ENCODE measurements around the gene ADH6. TPM values are rescaled to one million over a fixed set of nuclear protein-coding genes. Genes with fewer than 3 reads are reported as not detected.

Gene ADH6
- polyA plus RNA-seq, 1 experiment = 0.02 TPM

GRCh38 chr4:99179626-99180025, 39.4 kb downstream of the ADH6 start:
- H3K27me3 ChIP-seq (ENCODE audit: control insufficient read depth, insufficient read depth, low read length) = no peaks in the 10 kb centered on the region
- no peak for DNase-seq (ENCODE audit: low read depth)
- no peak overlapping the region for H3K4me3 ChIP-seq (ENCODE audit: low read depth, low read length)
- no peaks in the 10 kb centered on the region for H3K36me3 ChIP-seq (ENCODE audit: control insufficient read depth, insufficient read depth, low read length)
- CTCF ChIA-PET = interaction anchor here (1.1 kb wide), 1 partner anchor 23 kb away, joined by 3 read pairs; no protein-coding TSS in a partner anchor
- no peak for TF ChIP-seq CTCF (IDR thresholded peaks at IDR 0.05; ENCODE audit: insufficient read depth, low read depth, low read length)
- POLR2A ChIA-PET = no interaction called here

GRCh38 chr4:99179178-99179577, 39.9 kb downstream of the ADH6 start:
- ChIA-PET CTCF (interaction anchor here (1.1 kb wide), 1 partner anchor 22 kb away, joined by 3 read pairs; no protein-coding TSS in a partner anchor), POLR2A (no interaction called here)
- no peak overlapping the region for H3K4me3 ChIP-seq (ENCODE audit: low read depth, low read length)
- H3K36me3 ChIP-seq (ENCODE audit: control insufficient read depth, insufficient read depth, low read length) = no peaks in the 10 kb centered on the region
- no peaks in the 10 kb centered on the region for H3K27me3 ChIP-seq (ENCODE audit: control insufficient read depth, insufficient read depth, low read length)
- no peak for TF ChIP-seq CTCF (IDR thresholded peaks at IDR 0.05; ENCODE audit: insufficient read depth, low read depth, low read length)
- no peak for DNase-seq (ENCODE audit: low read depth)

- ChIA-PET CTCF (interaction anchor here (0.6 to 0.7 kb wide), 2 partner anchors 35 to 298 kb away, joined by 3 read pairs; no protein-coding TSS in a partner anchor), POLR2A (no interaction called here)
- H3K27me3 ChIP-seq (ENCODE audit: control insufficient read depth, insufficient read depth, low read length) = no peaks in the 10 kb centered on the region
- DNase-seq (ENCODE audit: low read depth) = no peak
- no peaks in the 10 kb centered on the region for H3K36me3 ChIP-seq (ENCODE audit: control insufficient read depth, insufficient read depth, low read length)
- no peak overlapping the region for H3K4me3 ChIP-seq (ENCODE audit: low read depth, low read length)
- TF ChIP-seq CTCF (IDR thresholded peaks at IDR 0.05; ENCODE audit: insufficient read depth, low read depth, low read length) = no peak
These were observed 52.5 kb downstream of the ADH6 start for GRCh38 chr4:99166544-99166943.

GRCh38 chr4:99165978-99166377, 53.1 kb downstream of the ADH6 start:
- Histone ChIP-seq H3K4me3 (ENCODE audit: low read depth, low read length) (no peak overlapping the region), H3K36me3 (ENCODE audit: control insufficient read depth, insufficient read depth, low read length) (no peaks in the 10 kb centered on the region), H3K27me3 (ENCODE audit: control insufficient read depth, insufficient read depth, low read length) (no peaks in the 10 kb centered on the region)
- ChIA-PET POLR2A (no interaction called here), CTCF (no interaction called here)
- no peak for TF ChIP-seq CTCF (IDR thresholded peaks at IDR 0.05; ENCODE audit: insufficient read depth, low read depth, low read length)
- DNase-seq (ENCODE audit: low read depth) = no peak

- POLR2A ChIA-PET = no interaction called here
- CTCF ChIA-PET = interaction anchor here (0.8 kb wide), 1 partner anchor 11 kb away, joined by 3 read pairs; no protein-coding TSS in a partner anchor
- Histone ChIP-seq H3K36me3 (ENCODE audit: control insufficient read depth, insufficient read depth, low read length) (no peaks in the 10 kb centered on the region), H3K27me3 (ENCODE audit: control insufficient read depth, insufficient read depth, low read length) (no peaks in the 10 kb centered on the region), H3K4me3 (ENCODE audit: low read depth, low read length) (no peak overlapping the region)
- no peak for TF ChIP-seq CTCF (IDR thresholded peaks at IDR 0.05; ENCODE audit: insufficient read depth, low read depth, low read length)
- no peak for DNase-seq (ENCODE audit: low read depth)
These were observed 57.5 kb downstream of the ADH6 start for GRCh38 chr4:99161373-99162099.
